ENCODE results near the gene CCDC33.

The CCDC33 gene

GRCh38 chr15:74281147-74282133, 45.3 kb downstream of the CCDC33 start:
- TF ChIP-seq CTCF (IDR thresholded peaks at IDR 0.05): no peak

- no peak for TF ChIP-seq CTCF (IDR thresholded peaks at IDR 0.05)
These were observed 47.2 kb downstream of the CCDC33 start for GRCh38 chr15:74283368-74283767.

GRCh38 chr15:74289671-74290070, 53.5 kb downstream of the CCDC33 start:
- no peak for TF ChIP-seq CTCF (IDR thresholded peaks at IDR 0.05)

- no peak for TF ChIP-seq CTCF (IDR thresholded peaks at IDR 0.05)
These were observed 54.5 kb downstream of the CCDC33 start for GRCh38 chr15:74290645-74291044.

- TF ChIP-seq CTCF (IDR thresholded peaks at IDR 0.05): no peak
These were observed 55.3 kb downstream of the CCDC33 start for GRCh38 chr15:74291101-74292071.

GRCh38 chr15:74293021-74293810, 57.1 kb downstream of the CCDC33 start:
- TF ChIP-seq CTCF (IDR thresholded peaks at IDR 0.05): no peak

GRCh38 chr15:74294010-74294409, 57.9 kb downstream of the CCDC33 start:
- TF ChIP-seq CTCF (IDR thresholded peaks at IDR 0.05): no peak

All from LNCAP (cell line).